ENCODE data around the gene RAB11FIP4. TPM values are rescaled to one million over a fixed set of nuclear protein-coding genes. Genes with fewer than 3 reads are reported as not detected.

The RAB11FIP4 gene
- total and polyA plus RNA-seq, 2 of the 8 experiments (the other 6 are each of a cell fraction or from before 2014, with no cell fraction given), result 21.7 to 53.2 TPM

- CTCF ChIA-PET (ENCODE audit: partially characterized antibody), result interaction anchor here (1.7 kb wide), 1 partner anchor 58 kb away, joined by 4 read pairs; no protein-coding TSS in a partner anchor
- H3K4me3 ChIP-seq (ENCODE audit: extremely low read depth in 1 of 4, insufficient read depth in 2 of 4, low read depth in 3 of 4, low read length in 4 of 4), result no peak overlapping the region
- no peak overlapping the region for H4K8ac ChIP-seq (ENCODE audit: extremely low read depth, insufficient read depth, low read length)
- H3K36me3 ChIP-seq (ENCODE audit: control insufficient read depth in 2 of 4, insufficient read depth in 4 of 4, low read length in 3 of 4), result no peaks in the 10 kb centered on the region
- no peak overlapping the region for H2BK20ac ChIP-seq (ENCODE audit: low read length)
- POLR2A ChIA-PET (ENCODE audit: partially characterized antibody), result interaction anchor here (1.0 kb wide), 1 partner anchor 9 kb away, joined by 3 read pairs; no protein-coding TSS in a partner anchor
- H3K79me1 ChIP-seq (ENCODE audit: low read depth, low read length), result no peaks in the 10 kb centered on the region
- H3K9me3 ChIP-seq (ENCODE audit: insufficient read depth in 2 of 2, low read depth in 1 of 2, low read length in 1 of 2), result 0 out of 4 replicates have a peak, but pooled peaks cover 0 to 1% of the 10 kb centered on the region in 2 experiments
- H3K14ac ChIP-seq (ENCODE audit: insufficient read length), result no peak overlapping the region
- no peak overlapping the region for H3K4me2 ChIP-seq (ENCODE audit: insufficient read depth in 1 of 2, low read depth in 2 of 2, low read length in 2 of 2)
- H2BK5ac ChIP-seq (ENCODE audit: low read depth, low read length), result no peak overlapping the region
- H4K20me1 ChIP-seq (replicated peaks in 1 of 2; ENCODE audit: control insufficient read depth in 1 of 2, insufficient read depth in 2 of 2, low read length in 2 of 2), result no peaks in the 10 kb centered on the region
- H3K4ac ChIP-seq (replicated peaks; ENCODE audit: insufficient read length, low read depth, low read length), result no peak overlapping the region
- 69% methylated on average over 4 of the region's 4 CpGs; no CpG with 5 or more reads in 1 of the 2 experiments for WGBS, 2 experiments (ENCODE audit: extremely low coverage in 1 of 2, insufficient coverage in 1 of 2, insufficient read length in 1 of 2, insufficient replicate concordance in 2 of 2, low coverage in 1 of 2, low lambda C conversion rate in 2 of 2, missing lambda C conversion rate in 1 of 2)
- H2AFZ ChIP-seq (ENCODE audit: low read length), result no peak overlapping the region
- H3K23ac ChIP-seq (ENCODE audit: insufficient read length), result no peak overlapping the region
- no peaks in the 10 kb centered on the region for H3K23me2 ChIP-seq (ENCODE audit: low read depth, low read length)
- H4K5ac ChIP-seq (ENCODE audit: insufficient read length, low read depth, low read length), result no peak overlapping the region
- H3K27me3 ChIP-seq (replicated peaks in 1 of 4; ENCODE audit: control insufficient read depth in 3 of 4, extremely low read depth in 1 of 4, insufficient read depth in 3 of 4, low read length in 3 of 4), result no peaks in the 10 kb centered on the region
- H3K9ac ChIP-seq (replicated peaks in 1 of 4; ENCODE audit: extremely low read depth in 1 of 4, low read depth in 3 of 4, low read length in 3 of 4), result no peak overlapping the region
- H2BK15ac ChIP-seq (ENCODE audit: low read length), result no peak overlapping the region
- no peak overlapping the region for H3K56ac ChIP-seq (replicated peaks; ENCODE audit: insufficient read length, low read depth, low read length)
- no peak overlapping the region for H4K91ac ChIP-seq (replicated peaks; ENCODE audit: insufficient read length, low read length)
- H3K4me1 ChIP-seq (replicated peaks in 1 of 4; ENCODE audit: control insufficient read depth in 3 of 4, insufficient read depth in 4 of 4, low read length in 3 of 4), result peaks cover 0 to 6% (median 0%) of the 10 kb centered on the region in 4 experiments; a peak in 2 of 7 replicates
- H3K27ac ChIP-seq (ENCODE audit: low read depth, low read length), result no peak overlapping the region
- H3K18ac ChIP-seq (ENCODE audit: extremely low read depth, low read length), result no peak overlapping the region
- DNase-seq (ENCODE audit: low read depth in 1 of 2, low spot score in 2 of 2), result no peak
- FAIRE-seq, result no peak
- no peak overlapping the region for H2BK12ac ChIP-seq (ENCODE audit: low read depth, low read length)
- no peak overlapping the region for H2AK5ac ChIP-seq (ENCODE audit: low read depth, low read length)
- H2BK120ac ChIP-seq (replicated peaks; ENCODE audit: low read depth, low read length), result no peak overlapping the region
- H3K79me2 ChIP-seq (ENCODE audit: control insufficient read depth in 1 of 2, insufficient read depth in 2 of 2, low read length in 2 of 2), result no peaks in the 10 kb centered on the region
- TF ChIP-seq FOSL1 (IDR thresholded peaks at IDR 0.05; ENCODE audit: insufficient read depth, low read depth, low read length) (no peak), JUND (IDR thresholded peaks at IDR 0.05; ENCODE audit: low read length) (no peak), SIX5 (IDR thresholded peaks at IDR 0.05; ENCODE audit: low read depth, low read length) (no peak), SP4 (IDR thresholded peaks at IDR 0.05; ENCODE audit: low read length) (no peak), CEBPB (IDR thresholded peaks at IDR 0.05; ENCODE audit: low read depth, low read length) (no peak), CHD1 (IDR thresholded peaks at IDR 0.05; ENCODE audit: low read depth, low read length) (no peak), BACH1 (IDR thresholded peaks at IDR 0.05; ENCODE audit: low read length) (no peak), TBP (IDR thresholded peaks at IDR 0.05; ENCODE audit: low read depth, low read length) (no peak), MAX (IDR thresholded peaks at IDR 0.05) (no peak), RFX5 (IDR thresholded peaks at IDR 0.05; ENCODE audit: borderline replicate concordance, low read depth, low read length) (no peak), SAP30 (IDR thresholded peaks at IDR 0.05; ENCODE audit: insufficient read depth, insufficient replicate concordance, low read length) (no peak), CREB1 (IDR thresholded peaks at IDR 0.05) (no peak), EGR1 (IDR thresholded peaks at IDR 0.05; ENCODE audit: borderline replicate concordance, low read depth, low read length) (no peak), POU5F1 (IDR thresholded peaks at IDR 0.05; ENCODE audit: low read depth, low read length) (no peak)
Observed at GRCh38 chr17:31459716-31460115, 68.2 kb downstream of the RAB11FIP4 start.
